HG03571 (cell line): Measurements from ENCODE around the gene PDE1C.

Experiments
- ATAC-seq: cut with Tn5 transposase; IDR thresholded peaks from one replicate; pipeline ENCODE4 v1.9.1; 2021; ENCODE audit not compliant: unreplicated experiment

Gene PDE1C

DNA sequence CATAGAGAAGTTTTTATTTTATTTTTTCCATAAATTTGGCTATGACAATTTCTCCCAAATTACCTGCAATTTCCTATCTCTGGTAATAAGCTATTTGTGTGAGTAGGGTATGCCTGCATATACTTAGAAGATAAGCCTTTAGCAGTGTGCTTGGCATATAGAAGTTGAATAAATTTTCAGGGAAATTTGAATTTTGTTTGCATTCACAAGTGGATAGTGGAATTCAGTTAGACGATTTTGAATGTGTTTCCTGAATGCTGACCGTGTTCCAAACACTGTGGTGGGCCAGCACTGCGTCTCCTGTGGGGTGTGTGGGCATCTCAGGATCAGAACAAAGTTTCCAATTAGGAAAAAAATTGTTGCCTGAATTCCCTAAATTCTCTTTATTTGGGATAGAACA lies 283.9 kb downstream of the PDE1C start:
- no peak for ATAC-seq

DNA sequence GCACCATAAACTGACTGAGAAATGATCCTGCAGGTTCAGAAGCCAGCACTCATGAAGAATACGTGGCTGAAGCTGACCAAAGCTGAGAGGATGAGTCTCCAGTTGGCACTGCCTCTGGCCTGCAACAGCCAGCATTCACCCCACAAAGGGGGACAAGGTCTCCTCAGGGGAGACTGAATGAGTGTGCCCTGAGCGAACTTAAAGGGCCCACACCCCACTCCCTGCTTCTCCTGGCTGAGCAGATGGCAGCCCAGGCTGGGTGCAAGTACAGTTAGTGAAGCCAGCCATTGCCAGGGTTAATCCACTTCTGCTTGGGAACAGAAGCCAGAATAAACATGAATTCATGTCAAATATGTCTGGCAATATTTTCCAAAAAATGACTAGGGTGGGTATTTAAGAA lies 285.1 kb downstream of the PDE1C start:
- no peak for ATAC-seq

DNA sequence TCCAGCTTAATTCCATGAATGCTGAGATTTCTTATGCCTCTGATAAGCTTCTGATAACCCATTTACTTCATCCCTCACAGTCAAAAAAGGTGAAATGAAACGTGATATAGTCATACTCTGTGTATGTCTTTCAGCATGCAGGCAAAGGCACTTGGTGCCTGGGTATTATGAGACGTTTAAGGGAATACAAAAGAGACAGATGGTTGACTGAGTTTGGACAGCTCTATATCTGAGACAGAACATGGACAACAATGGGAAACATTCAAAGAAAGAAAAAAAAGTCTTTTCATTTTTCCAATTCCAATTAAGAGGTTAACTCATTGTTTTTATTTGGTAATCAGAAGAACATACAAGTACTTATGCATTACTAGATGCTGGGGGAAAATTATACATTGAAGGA lies 287.0 kb downstream of the PDE1C start:
- no peak for ATAC-seq

DNA sequence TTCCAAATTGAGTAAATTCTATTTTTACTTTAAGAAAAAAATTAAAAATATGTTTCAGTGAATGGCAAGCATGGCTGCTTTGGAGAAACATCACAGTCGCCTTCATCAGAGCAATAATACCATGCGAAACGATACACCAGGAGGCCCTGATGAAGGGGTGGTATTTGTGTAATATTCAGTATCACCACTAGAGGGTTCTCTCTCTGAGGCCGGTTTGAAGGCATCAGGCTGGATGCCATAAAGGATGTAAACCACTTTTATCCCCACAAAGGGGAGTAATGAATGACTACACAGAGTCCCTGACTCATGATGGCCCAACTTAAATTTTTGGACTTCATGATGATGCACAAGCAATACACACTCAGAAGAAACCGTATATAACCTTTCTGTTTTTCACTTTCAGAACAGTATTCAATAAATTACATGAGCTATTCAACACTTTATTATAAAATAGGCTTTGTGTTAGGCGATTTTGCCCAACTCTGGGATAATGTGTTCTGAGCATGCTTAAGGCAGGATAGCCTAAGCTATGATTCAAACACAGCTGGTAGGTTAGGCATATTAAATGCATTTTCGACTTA lies 287.7 kb downstream of the PDE1C start:
- ATAC-seq, result peak; percentile 77

DNA sequence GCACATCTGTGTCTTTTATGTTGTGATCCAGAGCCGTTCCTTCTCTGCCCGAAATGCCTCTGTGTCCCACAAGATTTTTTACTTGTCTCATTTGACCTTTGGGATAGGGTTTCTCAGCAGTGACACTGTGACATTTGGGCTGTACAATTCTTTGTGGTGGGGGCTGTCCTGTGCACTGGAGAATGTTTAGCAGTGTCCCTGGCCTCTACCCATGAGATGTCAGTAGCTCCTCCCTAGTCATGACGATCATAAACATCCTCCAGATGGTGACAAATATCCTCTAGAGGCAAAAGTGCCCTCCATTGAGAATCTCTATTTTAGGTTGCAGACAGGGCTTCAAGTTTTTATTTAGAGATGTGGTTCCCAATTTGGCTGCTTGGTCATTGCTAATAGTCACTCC lies 291.9 kb downstream of the PDE1C start:
- ATAC-seq, result no peak

DNA sequence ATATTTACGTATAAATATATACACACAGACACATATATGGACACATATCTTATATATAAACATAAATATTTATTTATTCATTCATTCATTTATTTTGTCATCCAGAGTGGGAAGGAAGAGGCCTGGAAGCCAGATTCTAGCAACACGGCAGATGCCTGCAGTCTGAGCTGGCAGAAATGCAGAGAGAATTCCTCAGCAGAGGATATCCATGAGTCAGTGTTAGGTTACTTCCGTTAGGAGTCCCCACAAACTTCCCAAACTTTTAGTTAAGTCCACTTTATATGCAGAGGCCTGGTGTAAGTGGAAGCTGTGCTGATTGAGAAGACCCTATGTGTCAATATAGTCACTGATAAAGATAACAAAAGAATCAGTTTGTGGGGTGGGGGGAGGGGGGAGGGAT lies 293.6 kb downstream of the PDE1C start:
- no peak for ATAC-seq

DNA sequence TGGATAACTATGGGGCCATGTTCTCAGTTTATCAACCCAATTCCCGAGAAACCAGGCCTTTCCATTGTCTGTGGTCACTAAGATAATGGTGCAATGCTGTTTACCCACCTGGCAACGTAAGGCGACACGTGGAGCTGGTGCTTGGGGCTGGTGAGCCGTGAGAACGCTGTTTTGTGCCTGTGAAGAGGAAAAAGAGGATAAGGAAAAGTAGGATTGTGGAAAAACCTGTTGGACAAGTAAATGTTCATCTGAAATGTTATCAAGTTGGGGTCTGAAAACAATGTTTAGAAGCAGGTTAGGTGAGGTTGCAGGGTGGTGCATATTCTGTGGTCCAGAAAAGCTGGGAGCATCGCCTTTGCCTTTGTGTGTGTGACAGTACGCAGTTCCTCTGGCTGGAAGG lies 294.7 kb downstream of the PDE1C start:
- no peak for ATAC-seq

DNA sequence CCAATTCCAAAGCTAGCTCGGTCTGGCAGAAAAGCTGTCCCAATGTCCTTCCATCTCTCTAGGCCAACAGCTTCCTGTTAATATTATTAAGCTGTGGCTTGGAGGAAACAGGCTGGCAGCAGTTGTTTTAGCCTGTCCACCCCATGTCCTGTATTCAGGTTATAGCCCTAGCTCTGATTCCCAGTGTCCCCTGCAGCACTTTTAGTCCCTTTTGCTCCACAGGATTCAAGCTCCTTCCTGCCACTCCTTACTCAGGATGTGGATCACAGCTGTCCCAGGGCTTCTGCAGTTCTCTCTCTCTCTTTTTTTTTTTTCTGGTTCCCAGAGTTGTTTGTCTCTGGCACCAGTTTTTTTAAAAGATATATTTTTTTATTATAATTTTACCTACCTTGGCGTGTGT lies 298.0 kb downstream of the PDE1C start:
- ATAC-seq, result no peak

DNA sequence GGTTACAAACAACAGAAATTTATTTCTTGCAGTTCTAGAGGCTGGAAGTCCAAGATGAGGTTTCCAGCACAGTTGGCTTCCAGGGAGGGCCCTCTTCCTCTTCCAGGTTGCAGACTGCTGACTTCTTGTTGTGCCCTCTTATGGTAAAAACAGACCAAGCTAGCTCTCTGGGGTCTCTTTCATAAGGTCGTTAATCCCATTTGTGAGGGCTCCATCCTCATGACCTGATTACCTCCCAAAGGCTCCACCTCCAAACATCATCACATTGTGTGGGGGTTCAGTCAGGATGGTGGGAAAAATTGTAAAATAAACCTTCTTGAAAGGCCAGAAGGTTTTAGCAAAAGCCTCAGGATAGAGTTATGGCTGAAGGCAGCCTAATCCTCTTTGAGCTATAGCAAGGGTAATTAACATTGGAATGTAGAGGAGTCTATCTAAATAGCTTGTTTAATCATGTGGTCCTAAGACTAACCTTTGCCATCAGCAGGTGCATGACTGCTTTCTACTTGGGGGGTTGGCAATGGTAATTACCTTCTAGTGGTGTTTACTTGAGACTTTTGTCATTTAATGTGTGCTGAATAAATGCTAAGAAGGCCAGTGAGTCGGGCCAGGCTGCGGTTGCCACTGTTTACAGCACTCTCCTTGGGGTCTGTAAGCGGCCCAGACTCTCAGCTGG lies 302.4 kb downstream of the PDE1C start:
- no peak for ATAC-seq

DNA sequence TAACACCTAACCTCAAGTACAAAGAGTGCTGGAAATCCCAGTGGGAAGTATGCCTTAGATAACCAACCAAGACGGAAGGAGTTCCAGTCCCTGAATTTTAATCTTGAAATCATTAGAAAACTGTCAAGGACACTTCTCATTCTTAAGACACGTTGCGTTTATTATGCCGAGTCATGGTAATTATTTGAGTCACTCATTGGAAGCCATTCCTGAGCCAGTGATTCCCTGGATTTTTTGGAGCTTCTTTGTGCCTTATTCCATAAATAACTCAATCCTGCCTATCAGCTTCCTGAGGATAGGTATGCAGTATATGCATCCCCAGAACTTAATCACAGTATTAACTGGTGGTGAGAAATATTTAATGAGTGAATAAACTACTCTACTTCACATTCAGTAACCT lies 305.7 kb downstream of the PDE1C start:
- ATAC-seq, result no peak

DNA sequence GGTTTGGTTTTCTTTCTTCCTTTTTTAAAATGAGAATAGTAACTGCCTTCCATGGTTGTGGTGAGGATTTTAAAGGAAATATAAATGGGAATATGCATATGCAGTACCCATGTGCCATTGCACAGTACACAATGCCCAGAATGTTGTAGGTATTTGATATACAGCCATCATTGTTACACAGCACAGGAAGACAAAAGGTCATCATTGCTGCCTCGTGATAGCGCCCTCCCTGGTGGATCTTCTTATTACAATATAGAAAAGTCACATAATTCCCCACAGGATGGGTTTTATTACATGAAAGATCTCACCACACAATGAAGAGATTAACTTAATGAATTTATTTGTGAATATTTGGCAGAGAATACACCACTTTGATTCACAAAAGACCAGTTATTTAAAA lies 306.7 kb downstream of the PDE1C start:
- no peak for ATAC-seq

DNA sequence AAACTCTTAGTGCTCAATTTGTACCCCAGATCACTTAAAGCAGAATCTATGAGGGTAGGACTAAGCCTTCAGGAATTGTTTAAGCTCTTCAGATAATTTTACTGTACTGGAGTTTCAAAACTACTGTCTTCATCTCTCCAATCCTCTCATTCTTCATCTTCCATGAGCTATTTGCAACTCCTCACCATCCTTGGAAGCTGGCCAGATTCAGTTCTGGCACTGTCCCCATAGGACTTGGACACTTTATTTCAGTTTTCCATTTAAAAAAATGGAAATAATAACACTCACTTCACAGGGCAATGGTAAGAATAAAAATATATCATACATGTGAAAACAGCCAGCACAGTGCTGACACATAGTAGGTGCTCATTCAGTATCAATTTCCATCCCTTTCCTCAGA lies 308.6 kb downstream of the PDE1C start:
- no peak for ATAC-seq

DNA sequence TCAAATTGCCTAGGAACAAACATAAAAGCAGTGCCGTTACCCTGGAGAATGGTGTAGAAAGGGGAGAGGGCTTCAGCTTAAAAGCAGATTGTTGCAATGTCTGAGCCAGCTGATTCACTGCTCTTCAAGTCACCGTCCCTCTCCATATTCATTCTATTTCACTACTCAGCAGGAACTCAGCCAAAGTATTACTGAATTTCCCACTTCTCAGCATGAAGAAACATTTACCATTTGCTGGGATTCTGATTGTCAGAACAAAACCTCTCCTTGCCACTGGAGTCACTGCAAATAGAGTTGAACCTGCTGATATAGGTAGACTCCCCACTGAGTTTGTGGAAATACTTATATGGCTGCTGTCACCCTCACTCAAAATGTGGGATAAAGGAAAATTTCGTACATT lies 311.5 kb downstream of the PDE1C start:
- ATAC-seq, result no peak

DNA sequence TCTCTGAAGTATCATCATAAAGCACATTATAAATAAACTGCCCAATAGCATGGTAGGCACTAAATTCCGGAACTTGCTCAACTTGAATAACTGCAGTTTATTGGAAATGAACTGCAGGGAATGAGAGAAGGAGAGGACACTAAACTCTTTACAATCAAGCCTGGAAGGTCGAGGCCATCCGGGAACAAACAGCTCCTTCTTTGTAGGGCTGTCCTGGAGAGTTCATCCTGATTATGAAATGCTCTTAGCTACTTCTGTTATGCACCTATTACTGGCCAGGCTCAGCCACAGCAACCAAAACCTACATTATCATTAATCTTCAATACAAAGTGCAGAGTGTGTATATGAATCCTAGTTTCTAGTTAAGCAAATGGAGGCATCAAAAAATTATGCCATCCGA lies 318.5 kb downstream of the PDE1C start:
- ATAC-seq, result no peak

DNA sequence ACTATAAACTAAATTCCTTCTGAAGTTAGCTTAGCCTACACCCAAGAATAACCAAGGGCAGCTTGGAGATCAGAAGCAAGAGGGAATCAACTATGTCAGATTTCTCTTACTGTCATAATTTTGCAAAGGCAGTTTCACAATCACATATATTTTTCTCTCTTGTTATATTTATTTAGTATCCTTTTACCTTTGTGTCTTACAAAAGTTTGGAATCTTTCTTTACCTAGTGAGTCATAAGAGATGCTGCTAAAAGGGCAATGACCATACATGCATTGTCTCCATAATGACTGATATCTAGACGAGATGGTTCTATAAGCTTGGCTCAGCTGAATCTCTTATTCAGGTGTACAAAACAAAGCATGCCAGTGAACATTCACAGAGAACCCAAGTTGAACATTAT lies 322.1 kb downstream of the PDE1C start:
- ATAC-seq, result no peak

DNA sequence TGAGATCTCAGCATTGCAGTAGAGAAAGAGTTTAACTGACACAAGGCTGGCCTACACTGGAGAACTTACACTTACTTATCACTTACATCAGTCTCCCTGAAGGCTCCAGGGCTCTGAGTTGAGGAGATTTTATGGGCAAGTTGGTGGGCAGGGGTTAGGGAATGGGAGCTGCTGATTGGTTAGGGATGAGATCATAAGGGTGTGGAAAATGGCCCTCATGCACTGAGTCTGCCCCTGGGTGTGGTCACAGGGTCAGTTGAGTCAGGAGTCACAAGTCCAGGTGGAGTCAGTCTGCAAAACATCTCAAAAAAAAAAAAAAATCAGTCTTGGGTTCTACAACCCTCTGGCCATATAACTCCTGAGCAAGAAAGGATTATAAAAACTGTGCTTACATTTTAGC lies 322.7 kb downstream of the PDE1C start:
- ATAC-seq, result no peak

DNA sequence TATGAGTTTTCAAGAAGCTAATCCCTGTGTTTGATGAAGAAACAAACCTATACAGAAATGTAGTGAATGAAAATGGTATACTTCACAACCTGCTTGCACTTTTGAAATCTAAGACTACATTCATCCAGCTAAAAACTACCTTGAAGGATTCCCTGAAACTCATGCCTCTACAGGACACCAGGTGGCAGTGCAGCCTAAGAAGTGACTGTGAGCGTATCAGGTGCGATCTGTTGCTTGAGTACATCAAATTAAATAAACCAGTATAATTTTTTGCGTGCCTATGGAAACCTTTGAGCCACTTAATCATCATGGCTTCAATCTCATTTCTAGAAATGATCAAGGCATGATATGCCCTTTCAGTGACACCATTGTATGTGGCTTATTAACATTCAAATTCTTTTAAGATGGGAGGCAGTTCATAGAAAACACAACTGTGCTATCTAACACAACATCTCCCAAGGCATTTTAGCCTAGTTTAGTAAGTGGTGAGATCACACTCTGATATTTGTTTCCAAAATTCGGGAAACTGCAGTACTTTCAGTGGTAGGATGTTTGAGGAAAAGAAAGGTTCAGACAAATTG lies 325.8 kb downstream of the PDE1C start:
- peak; percentile 89 for ATAC-seq

DNA sequence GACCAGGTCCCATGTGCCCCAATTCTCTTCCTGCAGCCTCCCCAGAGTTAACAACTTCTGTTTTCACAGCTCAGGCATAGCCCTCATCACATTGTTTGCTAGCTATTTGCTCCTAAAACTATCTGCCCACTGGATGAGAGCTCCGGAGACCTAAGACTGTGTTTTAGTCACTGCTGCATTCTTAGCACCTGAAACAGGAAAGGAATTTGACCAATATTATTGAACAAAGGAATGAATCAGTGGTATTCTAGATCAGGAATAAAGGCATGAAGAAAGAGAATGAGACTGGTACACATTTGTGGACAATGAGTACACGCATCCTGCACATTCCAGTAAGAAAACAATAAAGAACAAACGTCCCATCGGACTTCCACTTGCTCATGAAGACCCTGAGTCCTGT lies 328.4 kb downstream of the PDE1C start:
- no peak for ATAC-seq

DNA sequence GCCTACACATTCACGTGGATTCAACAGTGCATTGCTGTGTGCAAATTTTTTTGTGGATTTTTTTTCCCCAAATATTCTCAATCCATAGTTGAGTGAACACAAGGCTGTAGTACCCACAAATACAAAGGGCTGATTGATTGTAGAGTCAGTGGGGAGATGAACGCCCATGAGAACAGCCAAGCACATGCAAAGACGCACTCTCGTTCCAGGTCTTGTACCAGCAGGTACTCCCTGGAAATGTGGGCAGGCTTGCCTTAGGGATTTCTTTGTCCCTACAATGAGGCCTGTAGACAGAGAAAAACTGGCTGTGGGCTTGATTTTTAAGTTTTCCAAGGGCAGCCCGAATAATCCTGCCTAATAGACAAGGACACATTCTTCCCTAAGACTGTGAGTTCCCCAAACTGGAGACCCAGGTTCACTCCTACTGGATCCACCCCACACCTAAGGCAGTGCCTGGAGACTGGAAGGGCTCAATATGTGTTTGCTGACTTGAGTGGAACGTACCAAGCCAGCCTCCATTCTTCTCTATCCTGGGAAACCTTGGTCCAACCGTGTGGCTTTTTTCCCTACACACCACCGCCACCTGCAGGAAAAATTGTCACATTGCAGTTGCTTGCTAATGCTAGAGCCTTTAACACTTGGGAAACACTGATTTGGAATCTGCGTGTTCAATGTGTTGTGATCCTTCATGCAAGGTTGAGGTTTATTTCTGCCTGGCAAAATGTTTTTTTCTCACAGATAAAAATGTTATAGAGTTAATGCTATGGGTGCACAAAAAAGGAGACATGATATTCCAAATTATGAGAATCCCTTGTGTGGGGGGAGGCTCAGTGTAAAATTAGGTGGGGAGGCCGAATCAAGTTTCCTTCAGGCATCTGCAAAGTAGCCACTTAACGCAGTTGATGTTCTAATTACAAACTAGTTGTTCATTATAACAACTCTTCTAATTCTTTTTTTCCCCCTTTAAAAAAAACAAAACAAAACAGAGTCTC lies 333.9 kb downstream of the PDE1C start:
- no peak for ATAC-seq

DNA sequence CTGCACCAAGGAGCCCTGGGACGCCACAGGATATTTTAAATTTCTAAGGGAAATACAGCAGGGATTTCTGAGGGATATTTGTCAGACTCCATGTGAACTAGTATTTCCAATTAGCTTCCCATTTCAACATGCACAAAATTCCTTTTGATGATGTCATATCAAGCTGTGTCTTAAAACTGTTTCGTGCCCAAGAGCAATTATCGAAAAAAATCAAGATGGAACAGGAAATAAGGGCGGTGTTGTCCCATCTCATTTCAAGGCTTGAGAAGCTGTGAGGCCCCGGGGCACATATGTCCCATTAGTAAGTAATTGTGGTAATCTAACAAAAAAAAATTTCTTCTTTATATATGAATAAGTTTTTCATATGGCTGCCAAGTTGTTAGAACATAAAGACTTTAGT lies 335.8 kb downstream of the PDE1C start:
- ATAC-seq, result no peak

DNA sequence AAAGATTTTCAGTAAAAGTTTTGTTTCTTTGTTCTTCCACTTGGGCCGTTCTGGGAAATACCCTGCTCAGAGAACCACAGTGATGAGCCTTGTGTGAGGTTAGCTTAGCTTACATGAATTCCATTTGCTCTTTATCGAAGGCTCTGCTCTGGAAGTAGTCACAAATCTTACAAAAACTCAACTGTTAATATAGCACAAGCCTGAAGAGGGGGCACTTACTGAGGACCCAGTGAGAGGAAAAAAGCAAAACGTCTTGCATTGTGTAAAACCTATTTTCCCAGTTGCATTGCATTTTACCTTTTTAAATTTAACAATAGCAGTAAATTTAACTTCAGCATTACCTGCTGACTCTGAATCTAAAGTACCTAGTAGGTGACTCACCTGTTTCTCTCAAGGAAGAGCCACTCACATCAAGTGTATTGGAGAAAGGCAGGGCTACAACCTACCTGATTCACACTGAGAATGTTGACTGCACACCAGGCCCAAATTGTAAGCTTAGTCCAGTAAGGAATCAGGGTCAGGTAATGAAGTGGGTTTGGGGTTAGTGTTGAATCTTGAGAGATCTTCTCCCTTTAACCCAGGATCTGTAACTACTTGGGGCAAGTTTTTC lies 340.9 kb downstream of the PDE1C start:
- no peak for ATAC-seq
